ENCODE data around the gene FGF14.

DNA sequence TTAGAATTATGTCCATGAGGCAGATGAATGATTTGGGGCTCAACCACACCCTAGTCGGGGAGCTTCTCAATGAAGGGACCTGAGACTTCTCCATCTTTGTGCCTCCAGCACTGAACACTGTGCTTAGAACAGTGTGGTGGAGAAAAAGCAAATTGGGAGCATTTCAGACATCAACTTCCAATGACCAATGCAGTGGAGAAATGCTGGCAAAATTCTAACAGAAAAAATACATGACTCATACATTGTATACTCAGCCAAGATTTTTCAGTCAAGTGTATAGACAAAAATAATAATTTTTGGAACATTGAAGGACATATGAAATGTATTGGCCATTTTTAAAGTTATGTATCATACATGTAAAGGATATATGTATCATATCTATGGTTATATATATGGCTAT lies 134.7 kb downstream of the FGF14 start:
- TF ChIP-seq, protein P1, sequence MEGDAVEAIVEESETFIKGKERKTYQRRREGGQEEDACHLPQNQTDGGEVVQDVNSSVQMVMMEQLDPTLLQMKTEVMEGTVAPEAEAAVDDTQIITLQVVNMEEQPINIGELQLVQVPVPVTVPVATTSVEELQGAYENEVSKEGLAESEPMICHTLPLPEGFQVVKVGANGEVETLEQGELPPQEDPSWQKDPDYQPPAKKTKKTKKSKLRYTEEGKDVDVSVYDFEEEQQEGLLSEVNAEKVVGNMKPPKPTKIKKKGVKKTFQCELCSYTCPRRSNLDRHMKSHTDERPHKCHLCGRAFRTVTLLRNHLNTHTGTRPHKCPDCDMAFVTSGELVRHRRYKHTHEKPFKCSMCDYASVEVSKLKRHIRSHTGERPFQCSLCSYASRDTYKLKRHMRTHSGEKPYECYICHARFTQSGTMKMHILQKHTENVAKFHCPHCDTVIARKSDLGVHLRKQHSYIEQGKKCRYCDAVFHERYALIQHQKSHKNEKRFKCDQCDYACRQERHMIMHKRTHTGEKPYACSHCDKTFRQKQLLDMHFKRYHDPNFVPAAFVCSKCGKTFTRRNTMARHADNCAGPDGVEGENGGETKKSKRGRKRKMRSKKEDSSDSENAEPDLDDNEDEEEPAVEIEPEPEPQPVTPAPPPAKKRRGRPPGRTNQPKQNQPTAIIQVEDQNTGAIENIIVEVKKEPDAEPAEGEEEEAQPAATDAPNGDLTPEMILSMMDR (IDR thresholded peaks at IDR 0.05), result no peak
- no peak for TF ChIP-seq EP300 (IDR thresholded peaks at IDR 0.05; ENCODE audit: low read depth)
- no peak for TF ChIP-seq POLR2A (IDR thresholded peaks at IDR 0.05)
